ENCODE results near the gene ACSF3.
"Not testable (repeated sequence)": the region's sequence is repeated elsewhere in the genome, so short reads cannot be mapped to it uniquely, and the experiment has no call there.

ACSF3 gene

GRCh38 chr16:89187032-89187769 lies 93.5 kb downstream of the ACSF3 start:
- DNase-seq (ENCODE audit: low read depth) = no peak
- no peak for TF ChIP-seq CTCF (IDR thresholded peaks at IDR 0.05; ENCODE audit: insufficient read depth, low read depth, low read length, missing control alignments)
- H3K4me3 ChIP-seq (ENCODE audit: low read depth, low read length) = no peak overlapping the region

GRCh38 chr16:89187770-89188392 lies 94.2 kb downstream of the ACSF3 start:
- no peak for TF ChIP-seq CTCF (IDR thresholded peaks at IDR 0.05; ENCODE audit: insufficient read depth, low read depth, low read length, missing control alignments)
- DNase-seq (ENCODE audit: low read depth) = no peak
- H3K4me3 ChIP-seq (ENCODE audit: low read depth, low read length) = no peak overlapping the region

- not testable (repeated sequence) for DNase-seq (ENCODE audit: low read depth); H3K4me3 ChIP-seq (ENCODE audit: low read depth, low read length)
Observed at GRCh38 chr16:89188471-89189357, 95.1 kb downstream of the ACSF3 start.

GRCh38 chr16:89189358-89190025 lies 95.8 kb downstream of the ACSF3 start:
- no peak for TF ChIP-seq CTCF (IDR thresholded peaks at IDR 0.05; ENCODE audit: insufficient read depth, low read depth, low read length, missing control alignments)
- no peak overlapping the region for H3K4me3 ChIP-seq (ENCODE audit: low read depth, low read length)
- DNase-seq (ENCODE audit: low read depth) = no peak

- no peak for DNase-seq (ENCODE audit: low read depth)
- H3K4me3 ChIP-seq (ENCODE audit: low read depth, low read length) = no peak overlapping the region
- no peak for TF ChIP-seq CTCF (IDR thresholded peaks at IDR 0.05; ENCODE audit: insufficient read depth, low read depth, low read length, missing control alignments)
Observed at GRCh38 chr16:89190150-89190958, 96.7 kb downstream of the ACSF3 start.

GRCh38 chr16:89191033-89191900 lies 97.6 kb downstream of the ACSF3 start:
- no peak overlapping the region for H3K4me3 ChIP-seq (ENCODE audit: low read depth, low read length)
- no peak for TF ChIP-seq CTCF (IDR thresholded peaks at IDR 0.05; ENCODE audit: insufficient read depth, low read depth, low read length, missing control alignments)
- DNase-seq (ENCODE audit: low read depth) = no peak

All from GM12865 (cell line).